Stimulated activated CD8-positive, alpha-beta memory T cell treated with anti-CD3 and anti-CD28 coated beads, Interleukin-7, amount 100 ng/mL, for 48 hours (primary cell): ENCODE results near the gene ALG9.
A peak's percentile ranks its signal among the peaks of the same experiment; 100 is the strongest.

Experiments used
- DNase-seq, 2 donors: peaks; one replicate each; pipeline ENCODE4 v3.0.0-alpha.2; 2020; ENCODE audit warnings: low read depth in 1 of 2; ENCODE audit errors: extremely low read depth in 1 of 2

The ALG9 gene

GRCh38 chr11:111882202-111882601 lies 10.8 kb upstream of the ALG9 start:
- no peak for DNase-seq

GRCh38 chr11:111879637-111879960 lies 8.2 kb upstream of the ALG9 start:
- DNase-seq = no peak

- peak; percentile 84 to 93 for DNase-seq
Measured at GRCh38 chr11:111878849-111879636, 7.7 kb upstream of the ALG9 start, which contains the start of the genes CFAP68 and FDXACB1. TSS of gene CFAP68 (plus strand) at chr11:111879541. CDS start at chr11:111879561, 20 bp downstream. TSS of gene FDXACB1 (minus strand) at chr11:111879165. CDS start at chr11:111879132, 33 bp downstream.

GRCh38 chr11:111878385-111878848 lies 7.0 kb upstream of the ALG9 start:
- DNase-seq = no peak

- DNase-seq = no peak
Measured at GRCh38 chr11:111871693-111872161, 346 bp upstream of the ALG9 start.

- DNase-seq = no peak
Measured at GRCh38 chr11:111870522-111870885, 877 bp downstream of the ALG9 start.

- no peak for DNase-seq
Measured at GRCh38 chr11:111870113-111870512, 1.3 kb downstream of the ALG9 start.

- no peak for DNase-seq
Measured at GRCh38 chr11:111860257-111860656, 11.1 kb downstream of the ALG9 start.

- DNase-seq = no peak
Measured at GRCh38 chr11:111855506-111855905, 15.9 kb downstream of the ALG9 start.

- no peak for DNase-seq
Measured at GRCh38 chr11:111852103-111852502, 19.3 kb downstream of the ALG9 start.

- DNase-seq = no peak
Measured at GRCh38 chr11:111851636-111852035, 19.7 kb downstream of the ALG9 start.

GRCh38 chr11:111851067-111851466 lies 20.3 kb downstream of the ALG9 start:
- DNase-seq = no peak

GRCh38 chr11:111849631-111850030 lies 21.8 kb downstream of the ALG9 start:
- no peak for DNase-seq

GRCh38 chr11:111846636-111847035 lies 24.7 kb downstream of the ALG9 start:
- no peak for DNase-seq

GRCh38 chr11:111846063-111846462 lies 25.3 kb downstream of the ALG9 start:
- no peak for DNase-seq

- DNase-seq = no peak
Measured at GRCh38 chr11:111845276-111846028, 25.9 kb downstream of the ALG9 start.

GRCh38 chr11:111843661-111844060 lies 27.7 kb downstream of the ALG9 start:
- no peak for DNase-seq

- DNase-seq = peak; percentile 49 to 76
Measured at GRCh38 chr11:111841370-111842053, 29.9 kb downstream of the ALG9 start.

- no peak for DNase-seq
Measured at GRCh38 chr11:111840143-111840542, 31.2 kb downstream of the ALG9 start.

GRCh38 chr11:111838054-111838453 lies 33.3 kb downstream of the ALG9 start:
- no peak for DNase-seq

GRCh38 chr11:111837366-111837891 lies 34.0 kb downstream of the ALG9 start:
- DNase-seq = no peak
